ENCODE results near the gene TTI1.

TTI1 gene

GRCh38 chr20:38066969-38067716, 33.9 kb upstream of the TTI1 start:
- no peak for TF ChIP-seq CTCF (IDR thresholded peaks at IDR 0.05)
- Histone ChIP-seq H3K4me1 (ENCODE audit: control insufficient read depth in 1 of 2, insufficient read depth in 1 of 2, low read depth in 1 of 2, low read length in 1 of 2) (no peaks in the 10 kb centered on the region), H3K27ac (no peak overlapping the region), H3K36me3 (peaks cover 93% of the 10 kb centered on the region), H3K27me3 (no peaks in the 10 kb centered on the region), H3K9me3 (no peaks in the 10 kb centered on the region), H3K4me3 (ENCODE audit: low read depth in 1 of 2, low read length in 1 of 2) (no peak overlapping the region)

- Histone ChIP-seq H3K4me3 (ENCODE audit: low read depth in 1 of 2, low read length in 1 of 2) (no peak overlapping the region), H3K27me3 (no peaks in the 10 kb centered on the region), H3K4me1 (ENCODE audit: control insufficient read depth in 1 of 2, insufficient read depth in 1 of 2, low read depth in 1 of 2, low read length in 1 of 2) (no peaks in the 10 kb centered on the region), H3K36me3 (peaks cover 97% of the 10 kb centered on the region), H3K9me3 (no peaks in the 10 kb centered on the region), H3K27ac (no peak overlapping the region)
- no peak for TF ChIP-seq CTCF (IDR thresholded peaks at IDR 0.05)
These were observed 32.6 kb upstream of the TTI1 start for GRCh38 chr20:38065764-38066375.

- no peak overlapping the region for H3K27ac ChIP-seq
- no peaks in the 10 kb centered on the region for H3K9me3 ChIP-seq
- no peaks in the 10 kb centered on the region for H3K27me3 ChIP-seq
- H3K4me3 ChIP-seq (ENCODE audit: low read depth in 1 of 2, low read length in 1 of 2), result no peak overlapping the region
- peaks cover 97% of the 10 kb centered on the region for H3K36me3 ChIP-seq
- no peak for TF ChIP-seq CTCF (IDR thresholded peaks at IDR 0.05)
- H3K4me1 ChIP-seq (ENCODE audit: control insufficient read depth in 1 of 2, insufficient read depth in 1 of 2, low read depth in 1 of 2, low read length in 1 of 2), result no peaks in the 10 kb centered on the region
These were observed 30.8 kb upstream of the TTI1 start for GRCh38 chr20:38063911-38064530.

- Histone ChIP-seq H3K4me1 (ENCODE audit: control insufficient read depth in 1 of 2, insufficient read depth in 1 of 2, low read depth in 1 of 2, low read length in 1 of 2) (no peaks in the 10 kb centered on the region), H3K27me3 (no peaks in the 10 kb centered on the region), H3K9me3 (no peaks in the 10 kb centered on the region), H3K4me3 (ENCODE audit: low read depth in 1 of 2, low read length in 1 of 2) (no peak overlapping the region), H3K27ac (no peak overlapping the region), H3K36me3 (peaks cover 99% of the 10 kb centered on the region)
- TF ChIP-seq CTCF (IDR thresholded peaks at IDR 0.05), result no peak
These were observed 29.6 kb upstream of the TTI1 start for GRCh38 chr20:38062890-38063289.

- no peak for TF ChIP-seq CTCF (IDR thresholded peaks at IDR 0.05)
These were observed 27.9 kb upstream of the TTI1 start for GRCh38 chr20:38061109-38061508.

More at GRCh38 chr20:38061109-38061508, 27.9 kb upstream of the TTI1 start:
- Histone ChIP-seq H3K27ac (no peak overlapping the region), H3K9me3 (no peaks in the 10 kb centered on the region), H3K4me1 (ENCODE audit: control insufficient read depth in 1 of 2, insufficient read depth in 1 of 2, low read depth in 1 of 2, low read length in 1 of 2) (no peaks in the 10 kb centered on the region), H3K27me3 (no peaks in the 10 kb centered on the region), H3K4me3 (ENCODE audit: low read depth in 1 of 2, low read length in 1 of 2) (no peak overlapping the region), H3K36me3 (peaks cover 86% of the 10 kb centered on the region)

Measured in neutrophil (primary cell).